Measurements from ENCODE around the gene ARHGAP6. TPM values are rescaled to one million over a fixed set of nuclear protein-coding genes. Genes with fewer than 3 reads are reported as not detected.

Gene ARHGAP6
- total RNA-seq, 1 experiment from 2014 or later, result 0.50 TPM

DNA sequence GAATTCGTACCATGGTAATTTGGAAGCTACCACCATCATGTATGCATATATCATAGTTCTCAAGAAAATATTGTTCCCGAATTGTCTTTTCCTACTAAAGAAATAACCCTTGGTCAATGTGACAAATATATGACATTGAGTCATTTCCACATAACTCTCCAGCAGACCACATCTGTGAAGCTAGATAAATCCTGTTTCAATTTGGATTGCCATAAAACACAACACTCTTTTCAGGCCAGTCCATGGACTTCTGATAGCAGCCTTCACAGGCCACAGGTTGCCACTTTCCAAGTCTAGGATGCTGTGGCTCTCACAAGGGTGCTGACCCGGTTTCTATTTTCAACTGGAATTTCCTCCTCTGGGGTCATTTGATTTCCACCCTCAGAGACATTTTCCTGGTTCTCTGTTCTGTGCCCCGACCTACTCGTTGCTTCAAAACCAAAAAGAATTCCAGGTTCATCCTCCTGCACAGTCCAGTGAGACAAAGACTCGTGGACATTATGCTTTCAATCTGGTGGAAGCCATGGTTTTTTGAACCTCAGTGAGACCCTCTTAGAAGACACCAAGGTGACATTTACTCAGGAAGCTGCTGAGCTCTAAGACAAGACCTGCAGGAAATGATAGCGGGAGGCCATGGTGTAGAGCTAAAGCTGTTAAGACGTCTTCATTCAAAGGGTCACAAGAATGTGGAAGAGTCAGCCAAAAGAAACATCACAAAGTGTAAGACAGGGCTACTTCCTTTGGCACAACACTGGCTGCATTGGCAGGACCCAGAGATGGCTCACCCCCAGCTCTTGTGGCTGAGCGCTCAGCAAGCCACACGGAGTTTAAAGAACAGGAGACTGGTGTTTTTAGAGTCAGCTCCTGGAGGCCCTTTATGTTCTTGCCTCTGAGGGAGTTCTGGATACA lies 252.8 kb downstream of the ARHGAP6 start:
- no peak for DNase-seq
- Mint-ChIP-seq H3K27ac (ENCODE audit: unreplicated experiment) (no peak overlapping the region), H3K36me3 (ENCODE audit: insufficient read depth, unreplicated experiment) (no peaks in the 10 kb centered on the region), H3K4me3 (ENCODE audit: unreplicated experiment) (no peak overlapping the region), H3K4me1 (ENCODE audit: low read depth, unreplicated experiment) (no peaks in the 10 kb centered on the region), H3K9me3 (ENCODE audit: unreplicated experiment) (no peaks in the 10 kb centered on the region), H3K27me3 (ENCODE audit: insufficient read depth, unreplicated experiment) (no peaks in the 10 kb centered on the region)
- intact Hi-C loops (cut with micrococcal nuclease; ENCODE audit: unreplicated experiment), result no loop called here
- Histone ChIP-seq H3K9me3 (no peaks in the 10 kb centered on the region), H3K4me3 (ENCODE audit: low read depth, low read length) (no peak overlapping the region), H3K36me3 (ENCODE audit: control insufficient read depth, insufficient read depth, low read length) (no peaks in the 10 kb centered on the region), H3K27me3 (replicated peaks; ENCODE audit: control insufficient read depth, insufficient read depth, low read length) (no peaks in the 10 kb centered on the region), H3K4me1 (no peaks in the 10 kb centered on the region)
- CTCF ChIA-PET, result no interaction called here
- no TSS peak for BruUV-seq (replicated peaks)
- TF ChIP-seq, protein P1, sequence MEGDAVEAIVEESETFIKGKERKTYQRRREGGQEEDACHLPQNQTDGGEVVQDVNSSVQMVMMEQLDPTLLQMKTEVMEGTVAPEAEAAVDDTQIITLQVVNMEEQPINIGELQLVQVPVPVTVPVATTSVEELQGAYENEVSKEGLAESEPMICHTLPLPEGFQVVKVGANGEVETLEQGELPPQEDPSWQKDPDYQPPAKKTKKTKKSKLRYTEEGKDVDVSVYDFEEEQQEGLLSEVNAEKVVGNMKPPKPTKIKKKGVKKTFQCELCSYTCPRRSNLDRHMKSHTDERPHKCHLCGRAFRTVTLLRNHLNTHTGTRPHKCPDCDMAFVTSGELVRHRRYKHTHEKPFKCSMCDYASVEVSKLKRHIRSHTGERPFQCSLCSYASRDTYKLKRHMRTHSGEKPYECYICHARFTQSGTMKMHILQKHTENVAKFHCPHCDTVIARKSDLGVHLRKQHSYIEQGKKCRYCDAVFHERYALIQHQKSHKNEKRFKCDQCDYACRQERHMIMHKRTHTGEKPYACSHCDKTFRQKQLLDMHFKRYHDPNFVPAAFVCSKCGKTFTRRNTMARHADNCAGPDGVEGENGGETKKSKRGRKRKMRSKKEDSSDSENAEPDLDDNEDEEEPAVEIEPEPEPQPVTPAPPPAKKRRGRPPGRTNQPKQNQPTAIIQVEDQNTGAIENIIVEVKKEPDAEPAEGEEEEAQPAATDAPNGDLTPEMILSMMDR (IDR thresholded peaks at IDR 0.05; ENCODE audit: insufficient read depth in 1 of 2, low read depth in 1 of 2, low read length in 1 of 2, severe bottlenecking in 1 of 2, unreplicated experiment in 1 of 2), result no peak
- POLR2A ChIA-PET, result no interaction called here

DNA sequence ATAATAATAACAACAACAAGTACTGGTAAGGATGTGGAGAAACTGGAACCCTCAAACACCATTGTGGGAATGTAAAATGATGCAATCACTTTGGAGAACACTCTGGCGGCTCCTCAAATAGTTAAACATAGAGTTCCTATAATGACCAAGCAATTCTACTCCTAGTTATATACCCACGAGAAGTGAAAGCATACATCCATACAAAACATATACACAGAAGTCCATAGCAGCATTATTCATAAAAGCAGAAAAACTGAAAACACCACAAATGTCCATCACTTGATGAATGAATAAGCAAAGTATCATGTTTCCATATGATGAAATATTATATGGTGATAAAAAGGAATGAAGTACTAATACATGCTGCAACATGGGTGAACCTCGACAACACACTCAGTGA lies 255.8 kb downstream of the ARHGAP6 start:
- Mint-ChIP-seq H3K36me3 (ENCODE audit: insufficient read depth, unreplicated experiment) (no peaks in the 10 kb centered on the region), H3K4me1 (ENCODE audit: low read depth, unreplicated experiment) (no peaks in the 10 kb centered on the region), H3K9me3 (ENCODE audit: unreplicated experiment) (peaks cover 7% of the 10 kb centered on the region), H3K27ac (ENCODE audit: unreplicated experiment) (no peak overlapping the region), H3K4me3 (ENCODE audit: unreplicated experiment) (no peak overlapping the region), H3K27me3 (ENCODE audit: insufficient read depth, unreplicated experiment) (no peaks in the 10 kb centered on the region)
- H3K27me3 ChIP-seq (replicated peaks; ENCODE audit: control insufficient read depth, insufficient read depth, low read length), result no peaks in the 10 kb centered on the region
- no peaks in the 10 kb centered on the region for H3K4me1 ChIP-seq
- no peaks in the 10 kb centered on the region for H3K36me3 ChIP-seq (ENCODE audit: control insufficient read depth, insufficient read depth, low read length)
- H3K4me3 ChIP-seq (ENCODE audit: low read depth, low read length), result no peak overlapping the region
- TF ChIP-seq, protein P1 (IDR thresholded peaks at IDR 0.05; ENCODE audit: insufficient read depth in 1 of 2, low read depth in 1 of 2, low read length in 1 of 2, severe bottlenecking in 1 of 2, unreplicated experiment in 1 of 2), result no peak
- no peaks in the 10 kb centered on the region for H3K9me3 ChIP-seq
- intact Hi-C loops (cut with micrococcal nuclease; ENCODE audit: unreplicated experiment), result no loop called here
- DNase-seq, result no peak
- ChIA-PET POLR2A (no interaction called here), CTCF (no interaction called here)
- no TSS peak for BruUV-seq (replicated peaks)

DNA sequence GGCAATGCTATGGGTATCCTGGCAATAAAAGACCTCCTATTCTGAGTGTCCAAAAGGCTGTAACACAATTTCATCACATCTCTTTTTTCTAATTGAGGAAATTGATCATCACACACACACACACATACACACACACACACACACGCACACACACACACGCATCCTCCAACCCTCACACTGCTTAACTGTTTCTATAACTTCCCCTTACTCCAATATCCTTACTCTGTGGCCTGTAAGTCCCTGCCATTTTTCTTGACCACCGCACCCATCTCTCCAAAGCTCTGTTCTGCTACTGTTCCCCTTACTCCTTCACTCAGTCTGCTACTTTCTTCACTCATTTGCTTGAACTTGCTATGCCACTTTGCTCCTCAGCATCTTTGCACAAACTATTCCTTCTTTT lies 256.9 kb downstream of the ARHGAP6 start:
- intact Hi-C loops (cut with micrococcal nuclease; ENCODE audit: unreplicated experiment), result no loop called here
- Mint-ChIP-seq H3K9me3 (ENCODE audit: unreplicated experiment) (peaks cover 10% of the 10 kb centered on the region), H3K36me3 (ENCODE audit: insufficient read depth, unreplicated experiment) (no peaks in the 10 kb centered on the region), H3K4me3 (ENCODE audit: unreplicated experiment) (no peak overlapping the region), H3K27ac (ENCODE audit: unreplicated experiment) (no peak overlapping the region), H3K27me3 (ENCODE audit: insufficient read depth, unreplicated experiment) (no peaks in the 10 kb centered on the region), H3K4me1 (ENCODE audit: low read depth, unreplicated experiment) (no peaks in the 10 kb centered on the region)
- ChIA-PET POLR2A (no interaction called here), CTCF (no interaction called here)
- no peaks in the 10 kb centered on the region for H3K36me3 ChIP-seq (ENCODE audit: control insufficient read depth, insufficient read depth, low read length)
- TF ChIP-seq, protein P1 (IDR thresholded peaks at IDR 0.05; ENCODE audit: insufficient read depth in 1 of 2, low read depth in 1 of 2, low read length in 1 of 2, severe bottlenecking in 1 of 2, unreplicated experiment in 1 of 2), result no peak
- no peak overlapping the region for H3K4me3 ChIP-seq (ENCODE audit: low read depth, low read length)
- no peak for DNase-seq
- BruUV-seq (replicated peaks), result no TSS peak
- no peaks in the 10 kb centered on the region for H3K4me1 ChIP-seq
- no peaks in the 10 kb centered on the region for H3K9me3 ChIP-seq
- H3K27me3 ChIP-seq (replicated peaks; ENCODE audit: control insufficient read depth, insufficient read depth, low read length), result no peaks in the 10 kb centered on the region
